Activated CD8-positive, alpha-beta memory T cell treated with anti-CD3 and anti-CD28 coated beads, Interleukin-2, amount 50 U/mL, for 4 hours (primary cell): Measurements from ENCODE around the gene EMB.
"Not testable (repeated sequence)": the region's sequence is repeated elsewhere in the genome, so short reads cannot be mapped to it uniquely, and the experiment has no call there.

ENCODE experiments used
- DNase-seq: peaks from one replicate; pipeline ENCODE4 v3.0.0-alpha.2; 2020

EMB gene

DNA sequence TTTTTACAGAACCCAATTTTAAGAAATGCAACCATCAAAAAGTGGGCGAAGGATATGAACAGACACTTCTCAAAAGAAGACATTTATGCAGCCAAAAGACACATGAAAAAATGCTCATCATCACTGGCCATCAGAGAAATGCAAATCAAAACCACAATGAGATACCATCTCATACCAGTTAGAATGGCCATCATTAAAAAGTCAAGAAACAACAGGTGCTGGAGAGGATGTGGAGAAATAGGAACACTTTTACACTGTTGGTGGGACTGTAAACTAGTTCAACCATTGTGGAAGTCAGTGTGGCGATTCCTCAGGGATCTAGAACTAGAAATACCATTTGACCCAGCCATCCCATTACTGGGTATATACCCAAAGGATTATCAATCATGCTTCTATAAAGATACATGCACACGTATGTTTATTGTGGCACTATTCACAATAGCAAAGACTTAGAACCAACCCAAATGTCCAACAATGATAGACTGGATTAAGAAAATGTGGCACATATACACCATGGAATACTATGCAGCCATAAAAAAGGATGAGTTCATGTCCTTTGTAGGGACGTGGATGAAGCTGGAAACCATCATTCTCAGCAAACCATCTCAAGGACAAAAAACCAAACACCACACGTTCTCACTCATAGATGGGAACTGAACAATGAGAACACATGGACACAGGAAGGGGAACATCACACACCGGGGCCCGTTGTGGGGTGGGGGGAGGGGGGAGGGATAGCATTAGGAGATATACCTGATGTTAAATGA, 19.7 kb downstream of the EMB start:
- not testable (repeated sequence) for DNase-seq

GRCh38 chr5:50420343-50420935, 20.6 kb downstream of the EMB start:
- no peak for DNase-seq

- DNase-seq, result not testable (repeated sequence)
Observed at GRCh38 chr5:50419656-50420055, 21.4 kb downstream of the EMB start.

DNA sequence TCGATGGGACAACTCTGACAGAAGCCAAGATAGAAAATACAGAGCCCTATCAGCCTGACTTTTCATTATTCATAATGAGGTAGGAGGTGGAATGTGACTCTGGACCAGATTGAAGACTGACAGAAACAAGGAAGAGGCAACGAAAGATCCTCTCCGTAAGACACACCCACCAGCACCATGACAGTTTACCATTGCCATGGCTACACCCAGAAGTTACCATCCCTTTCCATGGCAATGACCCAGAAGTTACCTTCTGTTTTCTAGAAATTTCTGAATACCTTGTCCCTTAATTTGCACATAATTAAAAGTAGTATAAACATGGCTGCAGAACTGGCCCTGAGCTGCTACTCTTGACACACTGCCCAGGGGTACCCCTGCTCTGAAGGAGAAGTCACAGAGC, 24.5 kb downstream of the EMB start:
- not testable (repeated sequence) for DNase-seq

- DNase-seq, result no peak
Observed at GRCh38 chr5:50415912-50416311, 25.2 kb downstream of the EMB start.

- not testable (repeated sequence) for DNase-seq
Observed at GRCh38 chr5:50410932-50411331, 30.2 kb downstream of the EMB start.

- DNase-seq, result no peak
Observed at GRCh38 chr5:50406877-50407276, 34.2 kb downstream of the EMB start.

DNA sequence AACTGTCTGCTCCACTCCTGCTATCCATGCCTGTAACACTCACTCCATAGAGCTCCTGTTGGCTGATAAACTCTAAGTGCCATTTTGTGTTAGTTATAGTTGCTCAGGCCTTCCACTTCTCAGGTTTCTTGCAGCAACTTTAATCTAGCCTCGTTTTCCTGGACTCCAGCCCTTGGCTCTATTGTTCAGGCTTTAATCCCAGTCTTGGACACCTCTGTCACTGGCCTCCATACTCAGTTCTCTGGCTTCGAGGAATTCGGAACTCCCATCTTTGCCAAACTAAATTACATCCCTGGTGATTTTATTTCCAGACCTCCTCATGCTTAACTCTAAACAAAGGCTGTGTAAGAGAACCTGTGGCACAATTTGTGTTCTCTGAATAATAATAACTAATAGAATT, 39.8 kb downstream of the EMB start:
- no peak for DNase-seq

DNA sequence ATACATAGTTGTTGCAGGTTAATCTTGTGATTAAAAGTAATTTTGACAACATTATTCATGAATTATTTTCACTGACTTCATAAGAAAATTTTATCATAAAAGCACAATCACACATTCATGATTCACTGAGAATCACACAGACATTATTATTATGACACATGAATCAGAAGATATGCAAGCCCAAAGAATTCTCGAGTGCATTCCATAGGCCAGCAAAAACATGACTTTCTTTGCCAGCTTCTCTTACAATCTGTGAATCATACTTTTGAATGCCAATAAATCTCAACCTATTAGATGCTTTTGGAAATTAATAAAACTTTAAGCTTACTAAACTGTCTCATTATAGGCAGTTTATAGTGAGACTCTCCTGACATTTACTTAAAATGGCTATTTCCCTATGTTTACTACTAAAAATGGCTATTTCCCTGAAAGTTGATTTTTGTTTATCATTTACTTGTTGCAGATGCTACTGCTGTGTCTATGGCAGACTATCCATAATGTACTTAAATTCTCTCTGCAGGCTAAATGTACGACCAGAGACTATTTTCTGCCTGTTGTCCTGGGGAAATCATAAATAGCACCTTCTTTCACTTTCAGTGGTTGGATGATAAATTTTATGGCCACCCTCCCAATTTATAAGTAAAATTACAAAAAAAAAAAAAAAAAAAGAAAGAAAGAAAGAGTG, 47.0 kb downstream of the EMB start:
- not testable (repeated sequence) for DNase-seq

DNA sequence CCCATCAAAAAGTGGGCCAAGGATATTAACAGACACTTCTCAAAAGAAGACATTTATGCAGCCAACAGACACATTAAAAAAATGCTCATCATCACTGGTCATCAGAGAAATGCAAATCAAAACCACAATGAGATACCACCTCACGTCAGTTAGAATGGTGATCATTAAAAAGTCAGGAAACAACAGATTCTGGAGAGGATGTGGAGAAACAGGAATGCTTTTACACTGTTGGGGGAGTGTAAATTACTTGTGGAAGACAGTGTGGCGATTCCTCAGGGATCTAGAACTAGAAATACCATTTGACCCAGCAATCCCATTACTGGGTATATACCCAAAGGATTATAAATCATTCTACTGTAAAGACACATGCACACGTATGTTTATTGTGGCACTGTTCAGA, 48.8 kb downstream of the EMB start:
- not testable (repeated sequence) for DNase-seq

DNA sequence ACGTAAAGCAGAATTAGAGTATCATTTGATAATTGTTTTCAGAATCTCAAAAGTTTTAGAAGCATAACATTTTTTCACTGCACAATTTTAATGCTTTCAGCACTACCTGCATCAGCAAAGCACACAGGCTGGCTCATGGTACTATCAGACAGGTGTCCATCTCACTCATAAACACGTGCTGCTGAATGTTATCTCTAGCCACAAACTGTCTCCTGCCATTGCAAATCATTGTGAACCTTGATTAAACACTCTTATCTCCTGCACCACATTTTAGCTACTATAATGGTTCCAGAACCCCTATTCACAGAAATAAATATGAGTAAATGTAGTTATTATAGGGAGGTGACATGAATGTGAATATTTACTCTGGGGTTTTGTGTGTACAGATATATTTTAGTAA, 56.7 kb downstream of the EMB start:
- not testable (repeated sequence) for DNase-seq

- not testable (repeated sequence) for DNase-seq
Observed at GRCh38 chr5:50376696-50377095, 64.4 kb downstream of the EMB start.

GRCh38 chr5:50369287-50370033, 71.6 kb downstream of the EMB start:
- DNase-seq, result not testable (repeated sequence)

DNA sequence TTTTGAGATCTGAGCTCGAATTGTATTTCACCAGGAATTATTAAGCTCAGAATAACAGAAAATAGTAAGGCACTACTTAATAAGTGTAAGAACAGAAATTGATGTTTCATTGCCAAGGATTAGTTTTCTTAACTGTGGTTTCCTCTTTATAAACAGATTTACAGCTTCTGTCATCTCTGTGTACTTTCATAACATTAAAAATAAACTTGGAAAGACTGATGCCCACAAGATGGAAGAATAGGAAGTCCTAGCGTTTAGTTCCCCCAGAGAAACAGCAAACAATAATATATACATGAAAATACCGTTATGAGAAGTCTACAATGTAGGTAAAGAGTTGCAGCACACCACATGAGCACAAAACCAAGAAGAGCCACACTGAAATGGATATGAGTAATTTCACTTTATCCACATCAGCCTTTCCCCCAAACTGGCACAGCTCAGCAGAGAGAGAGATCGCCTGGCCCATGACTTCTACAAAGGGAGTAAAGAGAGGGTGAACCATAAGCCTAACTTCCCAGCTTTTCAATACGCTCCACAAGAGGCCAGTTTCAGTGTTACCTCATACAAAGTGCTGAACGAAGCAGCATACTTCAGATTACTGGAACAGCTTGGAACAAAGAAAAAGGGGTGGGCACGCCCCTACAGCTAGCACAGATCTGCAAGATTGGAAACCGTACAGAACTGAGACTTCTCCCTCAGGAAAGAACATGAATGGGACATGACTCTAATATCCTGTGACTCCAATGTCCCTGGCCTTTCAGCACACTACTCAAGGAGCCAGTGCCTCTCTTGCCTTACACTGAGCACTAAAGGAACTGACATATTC, 75.4 kb downstream of the EMB start:
- DNase-seq, result no peak

DNA sequence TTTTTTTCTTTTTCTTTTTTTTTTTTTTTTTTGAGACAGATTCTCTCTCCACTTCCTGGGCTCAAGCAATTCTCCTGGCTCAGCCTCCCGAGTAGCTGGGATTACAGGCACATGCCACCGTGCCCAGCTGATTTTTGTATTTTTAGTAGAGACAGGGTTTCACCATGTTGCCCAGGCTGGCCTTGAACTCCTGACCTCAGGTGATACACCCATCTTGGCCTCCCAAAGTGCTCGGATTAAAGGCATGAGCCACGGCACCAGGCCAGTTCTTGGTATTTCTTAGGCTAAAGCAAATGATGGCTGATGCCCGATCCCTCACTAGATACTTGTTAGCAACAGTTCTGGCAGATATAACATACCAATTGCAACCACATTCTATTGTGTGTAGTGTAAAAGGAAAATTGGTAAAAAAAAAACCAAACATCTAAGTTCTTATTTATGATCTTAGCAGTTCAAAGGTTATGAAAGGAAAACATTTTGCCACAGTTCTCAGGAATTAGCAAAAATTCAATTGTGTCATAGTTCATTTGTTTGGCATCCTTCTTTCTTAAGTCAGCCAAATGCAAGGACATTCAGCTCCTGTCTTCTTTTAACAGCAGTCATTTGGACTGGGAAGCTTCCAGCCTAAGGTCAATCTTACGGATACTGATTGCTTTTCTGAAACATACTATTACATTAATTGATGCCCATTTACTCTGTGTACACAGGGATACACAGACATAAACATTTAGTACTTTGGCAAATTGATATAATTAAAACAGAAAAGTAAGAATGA, 76.4 kb downstream of the EMB start:
- not testable (repeated sequence) for DNase-seq

DNA sequence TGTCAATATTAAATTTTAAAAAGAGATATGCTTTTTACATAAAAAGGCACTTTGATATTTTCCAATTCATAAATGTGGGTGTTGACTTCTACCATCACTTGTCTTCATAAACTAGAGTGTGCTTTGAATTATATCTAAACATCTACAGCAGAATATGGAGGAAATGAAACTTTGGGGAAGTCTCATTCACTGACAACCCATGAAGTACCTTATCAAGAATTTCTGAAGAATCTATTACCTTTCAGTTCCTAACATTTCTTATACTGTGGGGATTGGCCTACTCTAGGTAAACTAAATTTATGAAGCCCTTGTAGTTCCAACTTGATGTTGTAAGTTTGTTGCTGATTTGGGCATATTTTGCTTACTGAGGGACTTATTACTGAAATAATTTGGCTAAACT, 81.9 kb downstream of the EMB start:
- no peak for DNase-seq

GRCh38 chr5:50352382-50352781, 88.7 kb downstream of the EMB start:
- DNase-seq, result no peak
